Neural cell (in vitro differentiated cells): ENCODE results near the gene CHRM5. TPM values are rescaled to one million over a fixed set of nuclear protein-coding genes. Genes with fewer than 3 reads are reported as not detected.

ENCODE experiments used
- H2AFZ ChIP-seq: fragments of 200-600, 300-800 bp; sonication (generic), shearing (Covaris generic); 2 replicates; pipeline ENCODE4 v1.6.0; 2014; ENCODE audit warnings: low read depth, mild to moderate bottlenecking, antibody characterized with exemption, low read length, moderate library complexity
- H3F3A ChIP-seq: fragments of 200-600 bp; shearing (Covaris generic); 2 replicates; pipeline ENCODE4 v1.6.1; 2016; ENCODE audit warnings: mild to moderate bottlenecking, moderate library complexity, mixed read lengths, antibody characterized with exemption, low read length; ENCODE audit not compliant: insufficient read depth, poor library complexity, severe bottlenecking
- H3K27ac ChIP-seq: fragments of 200-600, 300-800 bp; sonication (generic), shearing (Covaris generic); 2 replicates; pipeline ENCODE4 v1.5.1; 2014; ENCODE audit warnings: mild to moderate bottlenecking, low read length, moderate library complexity
- H3K27me3 ChIP-seq: fragments of 300-800, 200-600 bp; sonication (generic), shearing (Covaris generic); 2 replicates; pipeline ENCODE4 v1.6.0; 2014; ENCODE audit warnings: mild to moderate bottlenecking, low read depth, low read length, moderate library complexity; ENCODE audit not compliant: insufficient read depth
- H3K36me3 ChIP-seq: fragments of 300-800, 200-600 bp; sonication (generic), shearing (Covaris generic); 2 replicates; pipeline ENCODE4 v1.5.1; 2014; ENCODE audit warnings: mild to moderate bottlenecking, antibody characterized with exemption, low read length, moderate library complexity; ENCODE audit not compliant: insufficient read depth
- H3K4me2 ChIP-seq: fragments of 300-800, 200-600 bp; sonication (generic), shearing (Covaris generic); 2 replicates; pipeline ENCODE4 v1.6.0; 2014; ENCODE audit warnings: mild to moderate bottlenecking, low read length
- H3K4me3 ChIP-seq: fragments of 300-800, 200-600 bp; sonication (generic), shearing (Covaris generic); 2 replicates; pipeline ENCODE4 v1.5.1; 2014; ENCODE audit warnings: mild to moderate bottlenecking, low read length, moderate library complexity
- H3K79me2 ChIP-seq: fragments of 200-600 bp; shearing (Covaris generic); replicated peaks from 2 replicates; pipeline ENCODE4 v1.6.0; 2014; ENCODE audit warnings: mild to moderate bottlenecking, low read length, moderate library complexity; ENCODE audit not compliant: insufficient read depth
- H3K9ac ChIP-seq: fragments of 300-800, 200-600 bp; sonication (generic), shearing (Covaris generic); 2 replicates; pipeline ENCODE4 v1.6.1; 2016; ENCODE audit warnings: mild to moderate bottlenecking, low read length, mixed read lengths
- H3K9me2 ChIP-seq: fragments of 200-600 bp; shearing (Covaris generic); 2 replicates; pipeline ENCODE4 v1.6.1; 2016; ENCODE audit warnings: mild to moderate bottlenecking, low read length, mixed read lengths; ENCODE audit not compliant: insufficient read depth
- H3K9me3 ChIP-seq: fragments of 200-600, 300-800 bp; sonication (generic), shearing (Covaris generic); 2 replicates; pipeline ENCODE4 v1.6.1; 2016; ENCODE audit warnings: mild to moderate bottlenecking, mixed run types, low read length, moderate library complexity, mixed read lengths
- H4K20me1 ChIP-seq: fragments of 200-600 bp; shearing (Covaris generic); 2 replicates; pipeline ENCODE4 v1.6.1; 2016; ENCODE audit warnings: mild to moderate bottlenecking, mixed run types; ENCODE audit not compliant: insufficient read depth
- CTCF ChIP-seq: fragments of 450-650 bp; IDR thresholded peaks from 2 replicates; pipeline ENCODE4 v1.5.1; 2014; ENCODE audit warnings: antibody characterized with exemption, mild to moderate bottlenecking, moderate library complexity; ENCODE audit not compliant: poor library complexity, severe bottlenecking
- EP300 ChIP-seq: fragments of 450-650 bp; conservative IDR thresholded peaks from 2 replicates; pipeline ENCODE4 v1.6.1; 2014; ENCODE audit warnings: antibody characterized with exemption, mild to moderate bottlenecking, moderate library complexity; ENCODE audit not compliant: poor library complexity, severe bottlenecking
- EZH2 ChIP-seq: fragments of 200-600, 300-800 bp; shearing (Covaris generic), sonication (generic); IDR thresholded peaks from 2 replicates; pipeline ENCODE4 v1.6.1; 2014; ENCODE audit warnings: antibody characterized with exemption, low read length, borderline replicate concordance, mild to moderate bottlenecking; ENCODE audit not compliant: insufficient read depth, poor library complexity, severe bottlenecking
- MXI1 ChIP-seq: fragments of 450-650 bp; conservative IDR thresholded peaks from 2 replicates; pipeline ENCODE4 v1.6.1; 2014; ENCODE audit warnings: antibody characterized with exemption, mild to moderate bottlenecking; ENCODE audit not compliant: poor library complexity, severe bottlenecking
- POLR2AphosphoS5 ChIP-seq: IDR thresholded peaks from 2 replicates; pipeline ENCODE4 v1.6.1; 2012
- RAD21 ChIP-seq: fragments of 450-650 bp; conservative IDR thresholded peaks from 2 replicates; pipeline ENCODE4 v1.6.1; 2014; ENCODE audit warnings: antibody characterized with exemption, mild to moderate bottlenecking, moderate library complexity
- REST ChIP-seq: IDR thresholded peaks from 2 replicates; pipeline ENCODE4 v1.6.1; 2012; ENCODE audit warnings: borderline replicate concordance
- SMC3 ChIP-seq: fragments of 450-650 bp; conservative IDR thresholded peaks from 2 replicates; pipeline ENCODE4 v1.6.1; 2014; ENCODE audit warnings: antibody characterized with exemption, mild to moderate bottlenecking, moderate library complexity; ENCODE audit not compliant: poor library complexity
- TAF1 ChIP-seq: IDR thresholded peaks from 2 replicates; pipeline ENCODE4 v1.6.1; 2012; ENCODE audit warnings: low read depth
- polyA plus RNA-seq: library from polyadenylated mRNA; depleted of rRNA; stranded (reverse); fragments of >200 nt; gene quantifications from 2 replicates; pipeline ENCODE4 v1.2.3, GENCODE V29; 2014

Gene CHRM5
- polyA plus RNA-seq, 1 donor from 2014 or later: 3.9 TPM

- H3K27ac ChIP-seq: no peak overlapping the region
- H3K4me2 ChIP-seq: peak overlapping the region; percentile 83
- no peaks in the 10 kb centered on the region for H3K27me3 ChIP-seq
- no peaks in the 10 kb centered on the region for H3K9me2 ChIP-seq
- H2AFZ ChIP-seq: no peak overlapping the region
- no peaks in the 10 kb centered on the region for H3K9me3 ChIP-seq
- H3K79me2 ChIP-seq: peaks cover 30% of the 10 kb centered on the region
- H3K36me3 ChIP-seq: peaks cover 5% of the 10 kb centered on the region
- peak overlapping the region; percentile 84 for H3K4me3 ChIP-seq
- TF ChIP-seq EZH2: no peak
- no peak for TF ChIP-seq TAF1
- no peak for TF ChIP-seq EP300
- TF ChIP-seq REST: no peak
- no peak for TF ChIP-seq CTCF
- TF ChIP-seq POLR2AphosphoS5: no peak
- no peak for TF ChIP-seq MXI1
- no peak for TF ChIP-seq RAD21
- TF ChIP-seq SMC3: no peak
- no peak overlapping the region for H3K9ac ChIP-seq
- no peaks in the 10 kb centered on the region for H4K20me1 ChIP-seq
- H3F3A ChIP-seq: peaks cover 3% of the 10 kb centered on the region
Observed at GRCh38 chr15:34099914-34100313, 131.6 kb downstream of the CHRM5 start.

GRCh38 chr15:34101366-34102174 lies 133.3 kb downstream of the CHRM5 start, which contains the start of the genes EMC7 and PGBD4:
Gene EMC7 (minus strand): TSS chr15:34101862. CDS start chr15:34101839, 23 bp downstream.
Gene PGBD4 (plus strand): TSS chr15:34102083. CDS start chr15:34102532, 449 bp downstream.
- H3K4me2 ChIP-seq: peak within 1 kb of the TSS; percentile 96
- H4K20me1 ChIP-seq: no peaks in the 10 kb centered on the region
- no peaks in the 10 kb centered on the region for H3K9me2 ChIP-seq
- no peaks in the 10 kb centered on the region for H3K9me3 ChIP-seq
- H3K27me3 ChIP-seq: no peaks in the 10 kb centered on the region
- H3K36me3 ChIP-seq: peaks cover 5% of the 10 kb centered on the region
- H3F3A ChIP-seq: peaks cover 3% of the 10 kb centered on the region
- peak within 1 kb of the TSS; percentile 84 for H3K4me3 ChIP-seq
- H3K27ac ChIP-seq: peak within 1 kb of the TSS; percentile 90
- peak within 1 kb of the TSS; percentile 88 for H3K9ac ChIP-seq
- H3K79me2 ChIP-seq: peaks cover 30% of the 10 kb centered on the region
- TF ChIP-seq CTCF (no peak), SMC3 (peak; percentile 44), TAF1 (peak; percentile 97), EP300 (peak; percentile 72), POLR2AphosphoS5 (peak; percentile 91), REST (peak; percentile 79), RAD21 (no peak), MXI1 (peak; percentile 96)
- peak within 1 kb of the TSS; percentile 95 for H2AFZ ChIP-seq
